Skin epidermis (tissue), 12 donors: ENCODE data around the gene ACOT11.
"Not testable (repeated sequence)": the region's sequence is repeated elsewhere in the genome, so short reads cannot be mapped to it uniquely, and the experiment has no call there.

Experiments
- H3K27ac ChIP-seq, 21 experiments: fragments of 200-600 bp; sonication (generic) in 11 of 21; one replicate each; pipeline ENCODE4 v1.5.0; 2020; ENCODE audit warnings: mild to moderate bottlenecking in 3 of 21, inconsistent platforms in 2 of 21, moderate library complexity in 2 of 21
- H3K4me3 ChIP-seq, 7 experiments: fragments of 200-600 bp; sonication (generic) in 2 of 7; one replicate each; pipeline ENCODE4 v1.5.0; 2020; ENCODE audit warnings: inconsistent platforms in 2 of 7, mild to moderate bottlenecking in 2 of 7, moderate library complexity in 1 of 7

ACOT11 gene

DNA sequence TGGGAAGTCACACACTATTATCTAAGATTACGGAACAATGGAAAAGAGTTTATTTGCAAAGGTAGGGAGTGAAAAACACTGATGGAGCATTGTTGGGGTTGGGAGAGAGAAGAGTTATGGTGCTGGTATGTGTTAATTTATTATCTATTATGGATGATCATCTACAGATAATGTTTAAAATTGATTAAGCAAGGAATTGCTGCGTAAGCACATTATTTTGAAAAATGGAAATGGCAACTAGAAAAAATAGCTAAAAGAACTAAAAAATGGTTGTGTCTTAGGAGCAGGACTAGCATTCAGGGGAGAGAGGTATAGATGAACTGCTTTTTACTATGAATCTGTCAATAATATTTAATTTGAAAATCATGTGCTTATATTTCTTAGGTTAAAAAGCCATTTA lies 16.0 kb upstream of the ACOT11 start:
- no peak overlapping the region for H3K4me3 ChIP-seq
- H3K27ac ChIP-seq: no peak overlapping the region

DNA sequence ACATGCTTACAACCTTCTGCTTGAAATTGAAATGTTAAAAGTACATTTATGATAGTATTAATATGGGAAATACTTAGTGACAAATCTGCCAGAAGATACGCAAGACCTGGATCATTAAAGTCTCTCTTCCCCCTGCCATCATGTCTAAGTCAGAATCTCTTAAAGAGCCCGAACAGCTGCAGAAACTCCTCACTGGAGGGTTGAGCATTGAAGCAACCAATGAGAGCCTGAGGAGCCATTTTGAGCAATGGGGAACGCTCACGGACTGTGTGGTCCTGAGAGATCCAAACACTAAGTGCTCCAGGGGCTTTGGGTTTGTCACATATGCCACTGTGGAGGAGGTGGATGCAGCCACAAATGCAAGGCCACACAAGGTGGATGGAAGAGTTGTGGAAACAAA lies 11.4 kb upstream of the ACOT11 start:
- H3K27ac ChIP-seq: not testable (repeated sequence)

DNA sequence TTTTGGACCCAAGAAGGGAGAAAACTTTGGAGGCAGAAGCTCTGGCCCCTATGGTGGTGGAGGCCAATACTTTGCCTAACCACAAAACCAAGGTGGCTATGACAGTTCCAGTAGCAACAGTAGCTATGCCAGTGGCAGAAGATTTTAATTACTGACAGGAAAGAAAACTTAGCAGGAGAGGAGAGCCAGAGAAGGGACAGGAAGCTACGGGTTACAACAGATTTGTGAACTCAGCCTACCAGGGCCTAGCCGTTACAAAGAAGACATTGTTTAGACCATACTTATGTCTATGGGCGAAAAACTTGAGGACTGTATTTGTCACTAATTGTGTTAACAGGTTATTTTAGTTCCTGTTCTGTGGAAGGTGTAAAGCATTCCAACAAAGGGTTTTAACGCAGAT lies 10.4 kb upstream of the ACOT11 start:
- Histone ChIP-seq H3K27ac (no peak overlapping the region), H3K4me3 (no peak overlapping the region)

More for the DNA sequence above, 11.4 kb upstream of the ACOT11 start:
- H3K4me3 ChIP-seq: not testable (repeated sequence)

DNA sequence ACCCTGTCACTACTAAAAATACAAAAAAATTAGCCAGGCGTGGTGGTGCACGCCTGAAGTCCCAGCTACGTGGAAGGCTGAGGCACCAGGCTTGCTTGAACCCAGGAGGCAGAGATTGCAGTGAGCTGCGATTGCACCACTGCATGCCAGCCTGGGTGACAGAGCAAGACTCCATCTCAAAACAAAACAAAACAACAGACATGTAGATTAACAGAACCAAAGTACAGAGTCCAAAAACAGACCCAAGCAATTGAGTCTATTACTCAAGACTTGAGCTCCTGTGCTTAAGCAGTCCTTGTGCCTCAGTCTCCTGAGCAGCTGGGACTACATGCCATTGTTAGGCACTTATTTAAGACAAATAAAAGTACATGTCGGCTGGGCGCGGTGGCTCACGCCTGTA lies 9.5 kb upstream of the ACOT11 start:
- H3K27ac ChIP-seq: no peak overlapping the region
- H3K4me3 ChIP-seq: no peak overlapping the region

DNA sequence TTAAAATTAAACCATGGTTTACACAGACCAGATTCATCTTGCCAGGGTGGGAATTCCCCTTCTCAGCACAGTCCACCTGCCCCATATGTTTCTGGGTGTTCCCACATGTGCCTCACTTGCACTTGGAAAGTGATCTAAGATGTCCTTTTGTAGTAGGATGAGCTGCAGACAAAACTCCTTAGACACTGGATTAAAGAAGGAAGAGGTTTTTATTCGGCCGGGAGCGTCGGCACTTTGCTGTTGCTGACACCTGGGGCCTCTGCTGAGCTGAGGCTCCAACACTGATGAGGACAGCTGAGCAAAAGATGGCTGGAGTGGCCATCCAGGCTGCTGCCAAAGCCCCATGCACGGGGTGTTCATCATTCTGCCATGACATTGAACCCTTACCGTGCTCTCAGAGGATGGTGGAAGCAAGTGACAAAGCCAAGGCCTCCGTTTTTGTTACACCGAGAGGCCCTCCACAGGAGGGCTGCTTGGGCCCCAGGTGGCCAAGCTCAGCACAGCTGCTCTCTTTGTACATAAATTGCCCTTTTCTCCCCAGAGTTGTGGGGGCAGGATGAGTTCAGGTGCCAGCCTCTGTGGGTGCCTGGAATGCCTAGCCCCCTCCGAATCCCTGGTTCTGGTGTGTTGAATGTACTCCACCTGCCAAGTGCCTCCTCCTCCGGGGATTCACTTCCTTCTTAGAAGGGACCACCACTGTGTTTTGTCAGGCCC lies 7.3 kb upstream of the ACOT11 start:
- H3K27ac ChIP-seq: no peak overlapping the region

DNA sequence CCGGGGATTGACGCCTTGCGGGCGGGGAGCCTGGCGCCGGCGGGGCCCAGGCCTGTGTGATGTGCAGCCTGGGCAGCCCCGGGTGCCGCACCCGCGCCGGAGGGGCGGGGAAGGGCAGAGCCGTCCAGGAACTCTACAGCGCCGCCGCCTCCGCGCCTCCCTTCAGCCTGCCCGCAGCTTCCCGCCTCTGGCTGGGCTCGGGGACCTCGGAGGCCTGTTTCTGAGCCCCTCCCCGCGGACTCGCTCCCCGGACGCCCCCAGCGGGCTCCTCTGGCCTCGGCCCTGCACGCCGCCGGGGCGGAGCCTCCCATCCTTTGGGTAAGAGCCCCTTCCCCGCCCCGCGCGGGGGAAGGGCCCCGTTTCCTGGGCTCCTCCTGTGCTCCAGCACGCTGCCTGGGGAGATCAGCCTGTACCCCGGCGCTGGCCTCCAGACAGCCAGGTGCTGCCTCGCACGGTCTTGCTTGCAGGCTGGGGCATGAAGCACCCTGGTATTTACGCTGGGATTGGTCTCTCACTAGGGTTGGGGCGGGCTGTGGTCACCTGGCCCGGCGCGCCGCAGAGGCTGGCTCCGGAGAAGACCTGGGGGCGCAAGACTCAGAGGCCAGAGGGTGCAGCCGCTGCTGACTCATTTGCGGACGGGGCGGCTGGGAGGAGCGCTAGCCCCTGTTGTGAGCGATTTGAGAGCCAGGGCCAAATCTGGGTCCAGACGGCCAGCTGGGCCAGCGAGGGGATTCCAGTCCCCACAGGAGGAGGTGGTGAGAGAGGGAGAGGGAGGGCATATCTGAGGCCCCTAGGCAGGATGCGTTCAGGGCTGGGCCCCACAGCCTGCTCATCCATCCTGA lies 5.7 kb upstream of the ACOT11 start:
- H3K4me3 ChIP-seq: peak overlapping the region; percentile 40 to 49 (median 44)
- H3K27ac ChIP-seq: peak overlapping the region in 20 of 21 experiments; percentile 0 to 83 (median 68)

More for the DNA sequence above, 7.3 kb upstream of the ACOT11 start:
- no peak overlapping the region for H3K4me3 ChIP-seq

DNA sequence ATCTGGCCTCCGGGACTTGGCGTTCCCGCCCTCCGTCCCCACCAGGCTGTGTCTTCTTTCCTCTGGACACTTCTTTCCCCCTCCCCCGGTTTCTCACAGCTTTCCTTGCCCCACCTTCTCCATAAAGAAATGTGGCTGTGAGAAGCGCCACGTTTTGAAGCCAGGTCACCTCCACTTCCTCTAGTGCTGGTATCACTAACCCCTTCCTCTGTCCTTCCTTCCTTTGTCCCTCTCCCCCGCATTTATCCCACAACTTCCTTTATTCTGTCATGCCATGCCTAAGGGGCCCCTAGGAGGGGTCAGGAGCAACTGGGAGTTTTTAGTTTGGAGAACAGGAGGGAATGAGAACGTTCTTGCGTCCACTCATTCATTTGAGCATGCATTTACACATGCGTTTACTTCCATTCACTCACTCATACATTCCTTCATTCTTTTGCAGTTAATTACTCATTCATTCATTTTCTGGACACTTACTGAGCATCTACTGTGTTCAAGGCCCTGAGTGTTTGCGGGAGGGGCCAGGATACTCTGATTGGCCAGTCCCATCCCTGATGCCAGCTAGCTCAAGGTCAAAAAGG lies 5.0 kb upstream of the ACOT11 start:
- peak overlapping the region in 19 of 21 experiments; percentile 48 to 83 (median 69) for H3K27ac ChIP-seq

DNA sequence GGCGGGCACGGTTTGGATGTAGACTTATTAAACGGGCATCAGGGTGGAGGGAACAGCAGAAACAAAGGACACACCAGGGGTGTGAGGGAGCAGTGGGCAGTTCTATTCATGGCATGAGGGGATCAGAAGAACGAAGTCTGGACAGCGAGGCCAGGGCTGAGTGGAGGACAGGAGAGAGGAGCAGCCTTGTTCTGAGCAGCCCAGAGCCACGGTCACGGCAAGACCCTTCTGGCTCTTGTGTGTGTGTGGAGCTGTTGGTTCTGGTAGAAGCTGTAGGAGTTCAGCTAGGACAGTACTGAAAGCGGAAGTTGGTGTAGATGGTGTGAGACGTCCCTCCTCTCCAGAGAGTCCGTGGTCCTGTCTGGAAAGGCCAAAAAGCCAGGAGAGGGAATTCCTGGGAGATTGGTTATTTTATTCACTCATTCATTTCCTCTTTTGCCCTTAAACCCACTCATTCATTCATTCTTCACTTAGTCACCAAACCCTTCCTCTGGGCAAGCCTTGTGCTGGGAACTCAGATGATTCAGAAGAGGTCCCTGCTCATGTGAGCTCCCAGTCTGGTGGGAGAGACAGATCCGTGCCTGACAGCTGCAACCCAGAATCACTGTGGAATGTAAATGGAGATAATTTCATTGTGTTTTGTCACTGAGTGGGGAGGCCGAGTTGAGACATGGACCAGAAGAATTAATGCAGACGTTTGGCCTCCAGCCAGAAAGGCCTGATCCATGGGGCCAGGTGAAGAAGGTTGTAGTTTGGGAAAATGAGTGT lies 4.1 kb upstream of the ACOT11 start:
- Histone ChIP-seq H3K4me3 (no peak overlapping the region), H3K27ac (peak overlapping the region in 6 of 21 experiments; percentile 0 to 82 (median 20))

More for the DNA sequence above, 5.0 kb upstream of the ACOT11 start:
- peak overlapping the region; percentile 40 to 49 (median 44) for H3K4me3 ChIP-seq

DNA sequence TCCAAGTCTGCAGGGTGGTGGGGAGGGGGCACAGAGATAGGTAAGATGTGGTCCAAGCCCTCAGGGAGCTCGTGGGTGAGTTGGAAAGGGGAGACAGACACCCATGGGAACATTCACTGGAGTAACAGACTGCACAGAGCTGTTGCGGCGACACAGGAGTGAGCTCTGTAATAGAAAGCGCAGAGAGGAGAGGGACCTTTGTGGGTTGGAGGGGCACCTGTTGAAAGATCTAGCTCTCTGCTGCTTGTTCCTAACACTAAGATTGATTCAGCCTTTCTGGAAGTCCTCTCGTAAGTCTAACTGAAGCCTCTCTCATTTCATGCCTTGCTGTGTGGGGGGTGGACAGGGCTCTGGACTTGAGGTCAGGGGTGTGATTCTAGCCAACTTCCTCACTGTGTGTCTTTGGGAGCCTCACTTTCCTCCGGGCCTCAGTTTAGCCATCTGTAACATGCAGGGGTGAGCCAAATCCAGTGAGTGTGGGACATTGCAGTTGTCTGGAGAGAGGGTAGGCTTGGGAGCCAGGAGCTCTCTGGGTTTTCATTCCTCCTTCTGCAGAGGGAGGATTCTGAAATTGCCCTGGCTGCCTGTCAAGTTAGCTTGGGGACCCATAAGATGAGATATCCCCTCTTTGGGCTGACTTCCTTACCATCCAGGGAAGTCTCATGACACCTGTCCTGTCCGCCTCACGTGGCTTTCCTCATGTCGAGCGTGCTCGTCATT lies 2.0 kb upstream of the ACOT11 start:
- Histone ChIP-seq H3K27ac (no peak overlapping the region), H3K4me3 (no peak overlapping the region)

DNA sequence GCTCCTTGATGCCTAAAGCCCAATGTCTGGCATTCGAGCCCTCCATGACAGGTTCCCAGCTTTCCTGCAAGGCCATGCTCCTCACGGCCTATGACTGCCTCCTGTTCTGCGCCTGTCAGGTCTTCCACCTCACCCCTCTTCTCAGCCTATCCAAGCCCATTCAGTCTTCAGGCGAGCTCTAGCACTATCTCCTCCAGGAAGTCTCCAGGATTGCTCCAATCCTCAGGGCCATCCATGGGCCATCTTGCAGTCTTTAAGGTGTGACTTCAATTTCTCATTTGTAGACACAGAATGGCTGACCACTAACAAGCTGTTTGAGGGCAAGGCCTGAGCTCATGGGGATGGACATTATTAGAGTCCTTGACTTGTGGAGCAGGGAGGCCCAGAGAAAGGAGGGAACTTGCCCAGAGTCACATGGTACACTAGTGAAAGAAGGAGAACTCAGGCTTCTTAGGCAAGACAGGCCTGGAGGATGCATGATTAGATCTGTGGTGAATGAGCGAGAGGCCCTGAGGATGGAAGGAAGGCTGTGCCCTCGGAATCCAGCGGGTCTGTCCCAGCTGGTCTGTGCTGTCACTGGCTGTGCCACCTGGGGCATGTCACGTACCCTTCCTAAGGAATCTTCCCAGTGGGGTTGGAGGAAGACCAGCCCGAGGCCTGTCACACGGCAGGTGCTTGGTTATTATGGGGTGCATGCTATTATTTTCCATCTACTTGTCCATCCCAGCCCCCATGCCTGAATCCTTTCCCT lies 1.2 kb upstream of the ACOT11 start:
- Histone ChIP-seq H3K27ac (peak overlapping the region in 4 of 21 experiments; percentile 4 to 65 (median 36)), H3K4me3 (no peak overlapping the region)

DNA sequence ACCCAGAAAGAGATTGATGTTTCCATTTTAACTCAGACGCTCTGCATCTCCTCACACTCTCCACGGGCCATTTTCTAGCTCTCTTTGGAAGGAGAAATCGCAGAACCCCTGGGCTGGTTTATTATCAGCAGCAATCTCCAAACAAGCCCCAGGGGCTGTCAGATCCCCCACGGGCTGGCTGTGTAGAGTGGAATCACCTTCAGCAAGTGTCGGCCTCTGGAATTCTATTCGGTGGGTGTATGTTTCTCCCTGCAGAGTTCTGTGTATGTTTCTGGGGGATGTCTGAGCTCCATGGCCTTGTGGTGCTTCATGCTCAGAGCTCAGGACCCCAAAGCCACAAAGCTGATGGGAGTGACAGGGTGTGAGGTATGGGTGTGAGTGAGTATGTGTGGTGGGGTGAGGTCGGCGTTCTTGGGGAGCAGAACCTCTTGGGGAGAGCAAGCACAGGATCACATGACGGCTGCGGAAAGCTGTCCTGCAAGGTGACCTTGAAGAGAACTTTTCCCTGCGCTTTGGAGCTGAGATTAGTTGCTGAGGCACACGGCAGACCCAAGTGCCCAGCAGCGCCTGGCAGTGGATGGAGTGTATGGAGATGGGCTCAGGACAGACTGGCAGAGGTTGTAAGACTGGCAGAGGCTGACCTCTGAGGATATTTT lies 489 bp downstream of the ACOT11 start:
- Histone ChIP-seq H3K27ac (peak overlapping the region in 5 of 21 experiments; percentile 3 to 57 (median 32)), H3K4me3 (no peak overlapping the region)

DNA sequence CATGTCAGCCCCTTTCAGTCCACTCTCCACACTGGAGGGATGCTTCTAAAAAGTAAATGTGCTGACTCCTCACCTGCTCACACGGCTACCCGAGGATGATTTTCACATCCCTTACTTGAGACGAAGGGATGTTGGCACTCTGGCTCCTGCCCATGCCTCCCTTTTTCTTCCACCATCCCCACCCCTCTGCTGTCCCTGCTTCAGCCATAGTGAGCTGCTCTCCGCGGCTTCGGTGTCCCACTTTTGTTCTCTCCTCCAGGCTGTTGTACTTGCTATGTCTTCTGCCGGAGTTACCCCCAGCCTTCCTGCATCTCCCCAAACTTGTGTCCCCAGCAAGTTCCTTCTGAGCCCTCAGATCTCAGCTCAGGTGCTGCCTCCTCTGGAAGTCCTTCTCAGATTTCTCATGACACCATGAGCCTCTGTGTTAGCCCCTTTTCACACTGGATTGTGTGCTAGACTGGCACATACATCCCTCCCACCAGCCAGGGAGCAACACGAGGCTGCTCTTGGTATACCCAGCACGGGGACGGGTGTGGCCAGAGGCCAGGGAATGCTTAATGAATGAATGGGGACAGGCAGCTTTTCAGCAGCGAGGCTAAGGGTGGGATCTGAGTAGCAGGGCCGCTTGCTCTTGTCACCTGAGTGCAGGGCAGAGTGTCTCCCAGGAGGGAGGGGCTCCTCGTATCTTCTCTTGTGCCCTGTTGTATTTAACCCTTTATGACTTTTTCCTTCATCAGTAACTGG lies 1.3 kb downstream of the ACOT11 start:
- peak overlapping the region in 1 of 21 experiments; percentile 17 for H3K27ac ChIP-seq
- H3K4me3 ChIP-seq: no peak overlapping the region

DNA sequence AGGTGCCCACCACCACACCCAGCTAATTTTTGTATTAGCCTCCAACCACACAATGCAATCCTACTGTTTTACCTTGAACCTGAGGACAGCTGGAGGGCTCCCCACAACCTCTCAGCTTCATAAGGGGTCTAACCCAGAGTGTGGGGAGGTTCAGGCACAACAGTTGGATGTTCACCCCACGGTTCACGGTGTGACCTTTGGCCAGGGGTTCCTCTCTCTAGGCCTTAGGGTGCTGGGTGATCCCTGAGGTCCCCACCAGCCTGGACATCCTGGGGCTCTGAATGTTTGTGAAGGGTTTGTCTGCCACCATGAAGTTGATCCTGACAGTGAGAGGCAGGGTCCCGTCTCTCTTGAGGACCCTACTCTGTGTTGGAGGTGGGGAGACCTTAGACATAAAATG lies 3.9 kb downstream of the ACOT11 start:
- H3K4me3 ChIP-seq: no peak overlapping the region
- no peak overlapping the region for H3K27ac ChIP-seq

DNA sequence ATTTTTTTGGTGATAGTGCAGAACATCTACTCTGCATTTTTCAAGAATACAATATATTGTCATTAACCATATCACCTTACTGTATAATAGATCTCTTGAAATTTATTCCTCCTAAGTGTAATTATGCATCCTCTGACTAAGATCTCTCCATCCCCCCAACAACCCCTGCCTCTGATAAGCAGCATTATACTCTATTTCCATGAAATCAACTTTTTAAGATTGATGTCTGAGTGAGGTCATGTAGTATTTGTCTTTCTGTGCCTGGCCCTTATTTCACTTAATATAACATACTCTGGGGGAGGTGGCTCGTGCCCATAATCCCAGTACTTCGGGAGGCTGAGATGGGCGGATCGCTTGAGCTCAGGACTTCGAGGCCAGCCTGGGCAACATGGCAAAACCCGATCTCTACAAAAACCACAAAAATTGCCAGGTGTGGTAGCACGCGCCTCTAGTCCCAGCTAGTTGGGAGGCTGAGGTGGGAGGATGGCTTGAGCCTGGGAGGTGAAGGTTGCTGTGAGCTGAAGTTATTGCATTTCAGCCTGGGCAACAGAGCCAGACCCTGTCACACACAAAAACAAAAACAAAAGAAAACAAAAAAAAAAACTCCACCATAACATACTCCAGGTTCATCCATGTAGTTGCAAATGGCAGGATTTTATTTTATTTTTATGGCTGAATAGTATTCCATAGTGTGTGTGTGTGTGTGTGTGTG lies 5.7 kb downstream of the ACOT11 start:
- Histone ChIP-seq H3K27ac (no peak overlapping the region), H3K4me3 (no peak overlapping the region)

DNA sequence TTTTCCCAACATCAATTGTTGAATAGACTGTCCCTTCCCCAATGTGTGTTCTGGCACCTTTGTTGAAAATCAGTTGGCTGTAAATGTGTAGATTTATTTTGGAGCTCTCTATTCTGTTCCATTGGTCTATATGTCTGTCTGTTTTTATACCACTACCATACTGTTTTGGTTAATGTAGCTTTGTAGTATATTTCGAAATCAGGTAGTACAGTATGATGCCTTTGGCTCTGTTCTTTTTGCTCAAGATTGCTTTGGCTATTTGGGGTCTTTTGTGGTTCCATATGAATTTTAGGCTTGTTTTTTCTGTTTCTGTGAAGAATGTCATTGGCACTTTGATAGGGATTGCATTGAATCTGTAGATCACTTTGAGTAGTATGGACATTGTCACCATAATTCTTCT lies 8.1 kb downstream of the ACOT11 start:
- no peak overlapping the region for H3K4me3 ChIP-seq
- no peak overlapping the region for H3K27ac ChIP-seq

DNA sequence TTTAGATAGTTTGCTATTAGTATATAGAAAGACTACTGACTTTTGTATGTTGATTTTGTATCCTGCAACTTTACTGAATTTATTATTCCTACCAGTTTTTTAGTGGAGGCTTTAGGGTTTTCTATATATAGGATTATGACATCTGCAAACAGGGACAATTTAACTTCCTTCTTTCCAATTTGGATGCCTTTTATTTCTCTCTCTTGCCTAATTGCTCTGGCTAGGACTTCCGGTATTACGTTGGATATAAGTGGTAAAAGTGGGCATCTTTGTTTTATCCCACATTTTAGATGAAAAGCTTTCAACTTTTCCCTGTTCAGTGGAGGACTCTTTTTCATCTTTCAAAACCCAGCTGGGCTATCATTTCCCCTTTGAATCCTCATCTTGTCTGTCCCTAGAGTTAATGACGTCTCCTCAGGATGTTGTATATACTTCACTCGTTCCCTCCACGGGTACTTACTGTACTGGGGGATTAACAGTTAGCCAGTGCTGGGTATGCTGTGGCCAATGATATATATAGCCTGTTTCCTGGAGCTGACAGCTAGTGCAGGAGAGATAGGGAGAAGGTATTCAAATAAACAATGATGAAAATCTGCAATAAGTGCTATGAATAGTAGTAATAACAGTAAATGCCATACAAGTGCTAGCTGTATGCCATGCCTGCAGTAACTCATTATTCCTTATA lies 9.8 kb downstream of the ACOT11 start:
- Histone ChIP-seq H3K4me3 (no peak overlapping the region), H3K27ac (no peak overlapping the region)
